TTC549 (cell line): ENCODE results near the gene C10orf71.

Source experiments
- FAIRE-seq: peaks from 2 replicates; lab custom pipeline; 2012; peaks lifted over from hg19 to GRCh38; lab: Jason Lieb, UNC

C10orf71 gene

GRCh38 chr10:49361735-49362568, 63.0 kb downstream of the C10orf71 start:
- FAIRE-seq = no peak

GRCh38 chr10:49362596-49363260, 63.8 kb downstream of the C10orf71 start:
- no peak for FAIRE-seq

- FAIRE-seq = no peak
Observed at GRCh38 chr10:49363309-49364031, 64.5 kb downstream of the C10orf71 start.

GRCh38 chr10:49364051-49364450, 65.1 kb downstream of the C10orf71 start:
- no peak for FAIRE-seq

- FAIRE-seq = no peak
Observed at GRCh38 chr10:49364747-49365146, 65.8 kb downstream of the C10orf71 start.

- no peak for FAIRE-seq
Observed at GRCh38 chr10:49365275-49365674, 66.3 kb downstream of the C10orf71 start.

- no peak for FAIRE-seq
Observed at GRCh38 chr10:49365675-49366415, 66.9 kb downstream of the C10orf71 start.

- FAIRE-seq = no peak
Observed at GRCh38 chr10:49366460-49366859, 67.5 kb downstream of the C10orf71 start.

- no peak for FAIRE-seq
Observed at GRCh38 chr10:49367600-49367999, 68.6 kb downstream of the C10orf71 start.

GRCh38 chr10:49368256-49368655, 69.3 kb downstream of the C10orf71 start:
- no peak for FAIRE-seq

- FAIRE-seq = no peak
Observed at GRCh38 chr10:49369216-49370162, 70.5 kb downstream of the C10orf71 start.

- FAIRE-seq = no peak
Observed at GRCh38 chr10:49370326-49371100, 71.5 kb downstream of the C10orf71 start.

GRCh38 chr10:49371967-49372366, 73.0 kb downstream of the C10orf71 start:
- no peak for FAIRE-seq

GRCh38 chr10:49373361-49373760, 74.4 kb downstream of the C10orf71 start:
- FAIRE-seq = no peak

GRCh38 chr10:49374740-49375139, 75.8 kb downstream of the C10orf71 start:
- FAIRE-seq = no peak

GRCh38 chr10:49375611-49376010, 76.6 kb downstream of the C10orf71 start:
- no peak for FAIRE-seq
